C4-2B (cell line): ENCODE measurements around the gene NTNG1.

ENCODE experiments used
- ZFX ChIP-seq: fragments of 450-650 bp; IDR thresholded peaks from 2 replicates; pipeline ENCODE4 v1.6.1; 2017
- TF ChIP-seq, protein P1 (sequence below): fragments of 450-650 bp; conservative IDR thresholded peaks from 2 replicates; pipeline ENCODE4 v1.5.1; 2017; ENCODE audit warnings: mild to moderate bottlenecking

DNA sequence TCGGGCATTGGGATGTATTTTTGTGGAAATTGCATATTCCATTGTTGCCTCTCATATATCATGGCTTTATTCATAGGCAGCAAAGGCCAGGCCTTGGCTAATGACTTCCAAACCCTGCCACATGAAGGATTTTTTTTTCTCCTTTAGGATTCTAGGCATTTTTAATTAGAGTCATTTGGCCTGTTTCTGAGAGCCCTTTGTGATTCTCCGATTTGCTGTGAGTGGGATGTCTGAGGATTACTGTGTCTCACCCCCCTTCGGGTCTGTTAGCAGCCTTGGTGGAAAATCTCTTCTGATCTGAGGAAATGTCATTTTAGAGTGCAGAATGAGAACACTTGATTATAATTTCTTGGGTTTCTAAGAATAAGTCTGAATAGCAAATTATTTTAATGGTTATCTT is 253.5 kb downstream of the NTNG1 start:
- TF ChIP-seq, protein P1, sequence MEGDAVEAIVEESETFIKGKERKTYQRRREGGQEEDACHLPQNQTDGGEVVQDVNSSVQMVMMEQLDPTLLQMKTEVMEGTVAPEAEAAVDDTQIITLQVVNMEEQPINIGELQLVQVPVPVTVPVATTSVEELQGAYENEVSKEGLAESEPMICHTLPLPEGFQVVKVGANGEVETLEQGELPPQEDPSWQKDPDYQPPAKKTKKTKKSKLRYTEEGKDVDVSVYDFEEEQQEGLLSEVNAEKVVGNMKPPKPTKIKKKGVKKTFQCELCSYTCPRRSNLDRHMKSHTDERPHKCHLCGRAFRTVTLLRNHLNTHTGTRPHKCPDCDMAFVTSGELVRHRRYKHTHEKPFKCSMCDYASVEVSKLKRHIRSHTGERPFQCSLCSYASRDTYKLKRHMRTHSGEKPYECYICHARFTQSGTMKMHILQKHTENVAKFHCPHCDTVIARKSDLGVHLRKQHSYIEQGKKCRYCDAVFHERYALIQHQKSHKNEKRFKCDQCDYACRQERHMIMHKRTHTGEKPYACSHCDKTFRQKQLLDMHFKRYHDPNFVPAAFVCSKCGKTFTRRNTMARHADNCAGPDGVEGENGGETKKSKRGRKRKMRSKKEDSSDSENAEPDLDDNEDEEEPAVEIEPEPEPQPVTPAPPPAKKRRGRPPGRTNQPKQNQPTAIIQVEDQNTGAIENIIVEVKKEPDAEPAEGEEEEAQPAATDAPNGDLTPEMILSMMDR: no peak
- TF ChIP-seq ZFX: no peak
